GM23248 (cell line): ENCODE measurements around the gene SCLY. TPM values are rescaled to one million over a fixed set of nuclear protein-coding genes. Genes with fewer than 3 reads are reported as not detected.

Experiments used
- DNase-seq: peaks from one replicate; pipeline ENCODE4 v3.0.0-alpha.2; 2015
- H2AFZ ChIP-seq: fragments of 200-600 bp; sonication (generic); 2 replicates; pipeline ENCODE4 v1.6.1; 2016; ENCODE audit warnings: antibody characterized with exemption
- H3F3A ChIP-seq: fragments of 200-600 bp; sonication (generic); 2 replicates; pipeline ENCODE4 v1.6.1; 2016; ENCODE audit warnings: mild to moderate bottlenecking, antibody characterized with exemption, mixed run types; ENCODE audit not compliant: insufficient read depth
- H3K27ac ChIP-seq: fragments of 200-600 bp; sonication (generic); 2 replicates; pipeline ENCODE4 v1.5.1; 2016; ENCODE audit warnings: mild to moderate bottlenecking
- H3K27me3 ChIP-seq: fragments of 200-600 bp; sonication (generic); replicated peaks from 2 replicates; pipeline ENCODE4 v1.6.1; 2016; ENCODE audit warnings: mild to moderate bottlenecking; ENCODE audit not compliant: insufficient read depth
- H3K36me3 ChIP-seq: fragments of 200-600 bp; sonication (generic); 2 replicates; pipeline ENCODE4 v1.6.1; 2016; ENCODE audit warnings: low read depth, mild to moderate bottlenecking
- H3K4me1 ChIP-seq: fragments of 200-600 bp; sonication (generic); 2 replicates; pipeline ENCODE4 v1.6.1; 2016; ENCODE audit warnings: mild to moderate bottlenecking; ENCODE audit not compliant: insufficient read depth
- H3K4me2 ChIP-seq: fragments of 200-600 bp; sonication (generic); one replicate; pipeline ENCODE4 v1.6.1; 2016; ENCODE audit warnings: mild to moderate bottlenecking; ENCODE audit not compliant: unreplicated experiment
- H3K4me3 ChIP-seq: fragments of 200-600 bp; sonication (generic); 2 replicates; pipeline ENCODE4 v1.5.1; 2016; ENCODE audit warnings: mild to moderate bottlenecking
- H3K79me2 ChIP-seq: fragments of 200-600 bp; sonication (generic); 2 replicates; pipeline ENCODE4 v1.6.1; 2016; ENCODE audit warnings: mild to moderate bottlenecking; ENCODE audit not compliant: insufficient read depth
- H3K9ac ChIP-seq: fragments of 200-600 bp; sonication (generic); 2 replicates; pipeline ENCODE4 v1.6.1; 2016; ENCODE audit warnings: mild to moderate bottlenecking
- H3K9me2 ChIP-seq: fragments of 200-600 bp; sonication (generic); 2 replicates; pipeline ENCODE4 v1.6.1; 2016; ENCODE audit warnings: mixed run types, mild to moderate bottlenecking, moderate library complexity; ENCODE audit not compliant: insufficient read depth
- H3K9me3 ChIP-seq: fragments of 200-600 bp; sonication (generic); one replicate; pipeline ENCODE4 v1.6.1; 2017; ENCODE audit warnings: low read depth
- H4K20me1 ChIP-seq: fragments of 200-600 bp; sonication (generic); 2 replicates; pipeline ENCODE4 v1.6.0; 2016; ENCODE audit not compliant: insufficient read depth
- EZH2 ChIP-seq: fragments of 200-600 bp; sonication (generic); IDR thresholded peaks from 2 replicates; pipeline ENCODE4 v1.6.1; 2018; ENCODE audit warnings: antibody characterized with exemption, mild to moderate bottlenecking; ENCODE audit not compliant: insufficient read depth, poor library complexity, severe bottlenecking
- EZH2phosphoT487 ChIP-seq: fragments of 200-600 bp; sonication (generic); IDR thresholded peaks from 2 replicates; pipeline ENCODE4 v1.6.1; 2018; ENCODE audit warnings: antibody characterized with exemption, moderate library complexity, mild to moderate bottlenecking, low read depth; ENCODE audit not compliant: insufficient read depth
- WGBS, 2 experiments: methylation state at CpG; one replicate each; pipeline ENCODE4 v1.1.6; 2015 to 2017; ENCODE audit warnings: low lambda C conversion rate in 2 of 2, low coverage in 1 of 2; ENCODE audit errors: missing lambda C conversion rate in 2 of 2; 5-methylcytosine and 5-hydroxymethylcytosine counted together
- in situ Hi-C: fragments of 300-500 bp; cut with MboI; formaldehyde crosslinking; loops from 2 replicates; pipeline ENCODE4 v1.15.0; 2020
- polyA plus RNA-seq: library from polyadenylated mRNA; unstranded; fragments of >200 nt; fragmentation: Nextera tagmentation; extraction: Ambion mirVana; gene quantifications from 2 replicates; pipeline ENCODE4 v1.2.1, GENCODE V29; 2016
- total RNA-seq: library from RNA; depleted of rRNA; stranded (reverse); fragments of >200 nt; shearing (Covaris generic); gene quantifications from 2 replicates; pipeline ENCODE4 v1.2.3, GENCODE V29; 2014

SCLY gene
- total and polyA plus RNA-seq, 2 experiments from 2014 or later, result 10.3 to 14.8 TPM

- H3K9me2 ChIP-seq, result no peaks in the 10 kb centered on the region
- H3K4me2 ChIP-seq, result no peak overlapping the region
- H3K79me2 ChIP-seq, result no peaks in the 10 kb centered on the region
- no peak overlapping the region for H3K4me3 ChIP-seq
- in situ Hi-C loops, result no loop called here
- no peaks in the 10 kb centered on the region for H3K27me3 ChIP-seq
- no peak overlapping the region for H2AFZ ChIP-seq
- H3F3A ChIP-seq, result no peaks in the 10 kb centered on the region
- no peaks in the 10 kb centered on the region for H3K36me3 ChIP-seq
- no peak overlapping the region for H3K9ac ChIP-seq
- no peak overlapping the region for H3K27ac ChIP-seq
- no peak for TF ChIP-seq EZH2
- no peak for TF ChIP-seq EZH2phosphoT487
- H4K20me1 ChIP-seq, result no peaks in the 10 kb centered on the region
- H3K4me1 ChIP-seq, result peaks cover 15% of the 10 kb centered on the region
- DNase-seq, result no peak
- no peaks in the 10 kb centered on the region for H3K9me3 ChIP-seq
- 83 to 89% methylated on average over 26 to 30 of the region's 30 CpGs for WGBS, 2 experiments
These were observed 81.8 kb downstream of the SCLY start for GRCh38 chr2:238142382-238143205.

GRCh38 chr2:238143239-238143951 is 82.6 kb downstream of the SCLY start:
- DNase-seq, result peak; percentile 89
- Histone ChIP-seq H3K4me2 (peak overlapping the region; percentile 49), H3K79me2 (no peaks in the 10 kb centered on the region), H2AFZ (no peak overlapping the region), H3F3A (no peaks in the 10 kb centered on the region), H3K9me3 (no peaks in the 10 kb centered on the region), H3K27me3 (no peaks in the 10 kb centered on the region), H3K9ac (no peak overlapping the region), H4K20me1 (no peaks in the 10 kb centered on the region), H3K4me3 (no peak overlapping the region), H3K36me3 (no peaks in the 10 kb centered on the region), H3K27ac (no peak overlapping the region), H3K9me2 (no peaks in the 10 kb centered on the region), H3K4me1 (peaks cover 15% of the 10 kb centered on the region)
- 33 to 34% methylated on average over 19 to 20 of the region's 20 CpGs for WGBS, 2 experiments
- TF ChIP-seq EZH2 (no peak), EZH2phosphoT487 (no peak)
- in situ Hi-C loops, result no loop called here

- peaks cover 15% of the 10 kb centered on the region for H3K4me1 ChIP-seq
- no peaks in the 10 kb centered on the region for H3K36me3 ChIP-seq
- H3K27ac ChIP-seq, result no peak overlapping the region
- no peak overlapping the region for H3K9ac ChIP-seq
- H3K79me2 ChIP-seq, result no peaks in the 10 kb centered on the region
- no peak overlapping the region for H2AFZ ChIP-seq
- H3K9me3 ChIP-seq, result no peaks in the 10 kb centered on the region
- WGBS, 2 experiments, result 87 to 91% methylated on average over 5 of the region's 5 CpGs
- no peaks in the 10 kb centered on the region for H3K27me3 ChIP-seq
- no peaks in the 10 kb centered on the region for H3F3A ChIP-seq
- DNase-seq, result no peak
- in situ Hi-C loops, result no loop called here
- H3K4me3 ChIP-seq, result no peak overlapping the region
- TF ChIP-seq EZH2 (no peak), EZH2phosphoT487 (no peak)
- peak overlapping the region; percentile 49 for H3K4me2 ChIP-seq
- H4K20me1 ChIP-seq, result no peaks in the 10 kb centered on the region
- H3K9me2 ChIP-seq, result no peaks in the 10 kb centered on the region
These were observed 83.5 kb downstream of the SCLY start for GRCh38 chr2:238144262-238144661.

GRCh38 chr2:238145046-238145445 is 84.2 kb downstream of the SCLY start:
- no peak overlapping the region for H3K4me2 ChIP-seq
- H3K9ac ChIP-seq, result no peak overlapping the region
- H3K4me3 ChIP-seq, result no peak overlapping the region
- in situ Hi-C loops, result no loop called here
- no peaks in the 10 kb centered on the region for H4K20me1 ChIP-seq
- H3K27me3 ChIP-seq, result no peaks in the 10 kb centered on the region
- no peaks in the 10 kb centered on the region for H3K9me2 ChIP-seq
- 95 to 98% methylated on average over 12 of the region's 12 CpGs for WGBS, 2 experiments
- DNase-seq, result peak; percentile 23
- H3K27ac ChIP-seq, result no peak overlapping the region
- peaks cover 15% of the 10 kb centered on the region for H3K4me1 ChIP-seq
- no peak for TF ChIP-seq EZH2phosphoT487
- TF ChIP-seq EZH2, result no peak
- no peaks in the 10 kb centered on the region for H3K36me3 ChIP-seq
- H3F3A ChIP-seq, result no peaks in the 10 kb centered on the region
- H2AFZ ChIP-seq, result no peak overlapping the region
- no peaks in the 10 kb centered on the region for H3K79me2 ChIP-seq
- H3K9me3 ChIP-seq, result no peaks in the 10 kb centered on the region
